Type B pancreatic cell (in vitro differentiated cells): ENCODE results near the gene ABHD3. TPM values are rescaled to one million over a fixed set of nuclear protein-coding genes. Genes with fewer than 3 reads are reported as not detected.
"Not testable (repeated sequence)": the region's sequence is repeated elsewhere in the genome, so short reads cannot be mapped to it uniquely, and the experiment has no call there.

Experiments
- DNase-seq: peaks from one replicate; pipeline ENCODE4 v3.0.0; 2021; ENCODE audit warnings: mixed read lengths; ENCODE audit not compliant: unreplicated experiment; ENCODE audit errors: extremely low spot score
- H3K27ac Mint-ChIP-seq: 2 replicates; pipeline ENCODE4 v1.8.0; 2021; ENCODE audit warnings: mild to moderate bottlenecking, mixed read lengths
- H3K27me3 Mint-ChIP-seq: 2 replicates; pipeline ENCODE4 v1.8.0; 2021; ENCODE audit warnings: mixed read lengths
- H3K36me3 Mint-ChIP-seq: 2 replicates; pipeline ENCODE4 v1.8.0; 2021; ENCODE audit warnings: mixed read lengths
- H3K4me1 Mint-ChIP-seq: one replicate; pipeline ENCODE4 v1.8.0; 2021; ENCODE audit warnings: mixed read lengths; ENCODE audit not compliant: unreplicated experiment
- H3K4me3 Mint-ChIP-seq: 2 replicates; pipeline ENCODE4 v1.8.0; 2021; ENCODE audit warnings: mild to moderate bottlenecking, mixed read lengths
- H3K9me3 Mint-ChIP-seq: 2 replicates; pipeline ENCODE4 v1.8.0; 2021; ENCODE audit warnings: mixed read lengths
- CTCF ChIP-seq: fragments of 200-600 bp; sonication (generic); conservative IDR thresholded peaks from 2 replicates; pipeline ENCODE4 v1.5.0; 2021; ENCODE audit warnings: antibody characterized with exemption, mild to moderate bottlenecking
- total RNA-seq: library from RNA; stranded (reverse); gene quantifications from 2 replicates; pipeline ENCODE4 v1.2.1, GENCODE V29; 2021; ENCODE audit warnings: low replicate concordance

The ABHD3 gene
- total RNA-seq, 1 donor from 2014 or later = 23.2 TPM

DNA sequence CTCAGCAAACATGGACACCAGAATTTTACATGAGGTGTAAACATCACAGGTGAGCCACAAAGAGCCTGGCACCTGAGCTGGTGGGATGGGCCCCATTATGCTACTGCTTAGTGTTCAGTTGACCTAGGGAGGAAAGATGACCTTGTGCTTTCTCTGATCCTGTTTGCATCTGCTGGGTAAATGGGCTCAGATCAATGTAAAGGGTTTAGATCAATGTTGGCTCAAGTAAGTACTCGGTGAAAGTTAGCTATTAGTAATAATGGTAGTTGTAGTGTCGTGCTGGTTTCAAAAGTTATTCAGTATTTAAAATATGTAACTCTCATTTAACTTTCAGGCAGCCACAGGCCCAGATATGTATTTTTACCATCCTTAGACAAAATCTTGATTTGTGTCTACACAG, 19.8 kb downstream of the ABHD3 start:
- H3K27ac Mint-ChIP-seq = no peak overlapping the region
- TF ChIP-seq CTCF = no peak
- H3K27me3 Mint-ChIP-seq = no peaks in the 10 kb centered on the region
- H3K4me3 Mint-ChIP-seq = no peak overlapping the region
- DNase-seq = no peak
- peaks cover 15% of the 10 kb centered on the region for H3K36me3 Mint-ChIP-seq
- H3K9me3 Mint-ChIP-seq = peaks cover 4% of the 10 kb centered on the region
- peaks cover 9% of the 10 kb centered on the region for H3K4me1 Mint-ChIP-seq

GRCh38 chr18:21682371-21683051, 22.1 kb downstream of the ABHD3 start:
- H3K9me3 Mint-ChIP-seq = no peaks in the 10 kb centered on the region
- TF ChIP-seq CTCF = no peak
- no peak overlapping the region for H3K27ac Mint-ChIP-seq
- no peaks in the 10 kb centered on the region for H3K27me3 Mint-ChIP-seq
- H3K4me1 Mint-ChIP-seq = peaks cover 9% of the 10 kb centered on the region
- H3K4me3 Mint-ChIP-seq = no peak overlapping the region
- DNase-seq = no peak
- H3K36me3 Mint-ChIP-seq = no peaks in the 10 kb centered on the region

- Mint-ChIP-seq H3K27me3 (no peaks in the 10 kb centered on the region), H3K36me3 (no peaks in the 10 kb centered on the region), H3K4me3 (no peak overlapping the region), H3K9me3 (no peaks in the 10 kb centered on the region), H3K27ac (no peak overlapping the region), H3K4me1 (peaks cover 5% of the 10 kb centered on the region)
- no peak for TF ChIP-seq CTCF
- DNase-seq = no peak
Observed at GRCh38 chr18:21680161-21680560, 24.4 kb downstream of the ABHD3 start.

GRCh38 chr18:21678859-21679258, 25.7 kb downstream of the ABHD3 start:
- Mint-ChIP-seq H3K4me1 (no peaks in the 10 kb centered on the region), H3K4me3 (no peak overlapping the region), H3K27me3 (no peaks in the 10 kb centered on the region), H3K36me3 (no peaks in the 10 kb centered on the region), H3K9me3 (no peaks in the 10 kb centered on the region), H3K27ac (no peak overlapping the region)
- DNase-seq = no peak
- no peak for TF ChIP-seq CTCF

GRCh38 chr18:21675354-21675753, 29.2 kb downstream of the ABHD3 start:
- H3K4me3 Mint-ChIP-seq, H3K4me1 Mint-ChIP-seq, H3K27me3 Mint-ChIP-seq, H3K9me3 Mint-ChIP-seq, DNase-seq, H3K27ac Mint-ChIP-seq, H3K36me3 Mint-ChIP-seq: not testable (repeated sequence)

GRCh38 chr18:21672521-21673267, 31.9 kb downstream of the ABHD3 start:
- Mint-ChIP-seq H3K9me3 (no peaks in the 10 kb centered on the region), H3K27ac (peak overlapping the region; percentile 53), H3K4me3 (no peak overlapping the region), H3K36me3 (no peaks in the 10 kb centered on the region), H3K27me3 (no peaks in the 10 kb centered on the region), H3K4me1 (peaks cover 6% of the 10 kb centered on the region)
- no peak for TF ChIP-seq CTCF
- DNase-seq = no peak
